NB4 (cell line): ENCODE measurements around the gene FBXL22.

ENCODE experiments used
- CTCF ChIP-seq: IDR thresholded peaks from one replicate; pipeline ENCODE4 v1.5.1; 2012; ENCODE audit warnings: low read depth, low read length
- POLR2A ChIP-seq: IDR thresholded peaks from 2 replicates; pipeline ENCODE4 v1.6.1; 2011; ENCODE audit warnings: mild to moderate bottlenecking; ENCODE audit not compliant: insufficient read length; ENCODE audit errors: extremely low read depth

GRCh38 chr15:63586790-63587189, 10.4 kb upstream of the FBXL22 start:
- TF ChIP-seq CTCF (no peak), POLR2A (no peak)
